ENCODE results near the gene ZCCHC4. TPM values are rescaled to one million over a fixed set of nuclear protein-coding genes. Genes with fewer than 3 reads are reported as not detected.

ZCCHC4 gene
- total and polyA plus RNA-seq, 2 of the 8 experiments (the other 6 are each of a cell fraction or from before 2014, with no cell fraction given): 9.8 to 12.5 TPM

- DNase-seq (ENCODE audit: low read depth in 1 of 2, low spot score in 2 of 2) (no peak), FAIRE-seq (no peak)
- Histone ChIP-seq H2AK5ac (ENCODE audit: low read depth, low read length) (no peak overlapping the region), H3K18ac (ENCODE audit: extremely low read depth, low read length) (no peak overlapping the region), H2BK20ac (ENCODE audit: low read length) (no peak overlapping the region), H4K8ac (ENCODE audit: extremely low read depth, insufficient read depth, low read length) (no peak overlapping the region), H2AFZ (ENCODE audit: low read length) (no peak overlapping the region), H3K36me3 (ENCODE audit: control insufficient read depth in 2 of 4, insufficient read depth in 4 of 4, low read length in 3 of 4) (peaks cover 2 to 65% (median 21%) of the 10 kb centered on the region in 4 experiments; a peak in 7 of 8 replicates), H3K27ac (ENCODE audit: low read depth, low read length) (no peak overlapping the region), H3K79me2 (ENCODE audit: control insufficient read depth in 1 of 2, insufficient read depth in 2 of 2, low read length in 2 of 2) (no peaks in the 10 kb centered on the region), H2BK5ac (ENCODE audit: low read depth, low read length) (no peak overlapping the region), H3K27me3 (replicated peaks in 1 of 4; ENCODE audit: control insufficient read depth in 3 of 4, extremely low read depth in 1 of 4, insufficient read depth in 3 of 4, low read length in 3 of 4) (no peaks in the 10 kb centered on the region), H2BK15ac (ENCODE audit: low read length) (no peak overlapping the region), H3K9me3 (ENCODE audit: insufficient read depth in 2 of 2, low read depth in 1 of 2, low read length in 1 of 2) (no peaks in the 10 kb centered on the region), H3K9ac (replicated peaks in 1 of 4; ENCODE audit: extremely low read depth in 1 of 4, low read depth in 3 of 4, low read length in 3 of 4) (no peak overlapping the region), H3K4ac (replicated peaks; ENCODE audit: insufficient read length, low read depth, low read length) (no peak overlapping the region), H3K4me1 (replicated peaks in 1 of 4; ENCODE audit: control insufficient read depth in 3 of 4, insufficient read depth in 4 of 4, low read length in 3 of 4) (no peaks in the 10 kb centered on the region), H3K4me2 (ENCODE audit: insufficient read depth in 1 of 2, low read depth in 2 of 2, low read length in 2 of 2) (no peak overlapping the region), H4K20me1 (replicated peaks in 1 of 2; ENCODE audit: control insufficient read depth in 1 of 2, insufficient read depth in 2 of 2, low read length in 2 of 2) (peaks cover 0 to 2% of the 10 kb centered on the region in 2 experiments), H3K56ac (replicated peaks; ENCODE audit: insufficient read length, low read depth, low read length) (no peak overlapping the region), H4K91ac (replicated peaks; ENCODE audit: insufficient read length, low read length) (no peak overlapping the region), H2BK120ac (replicated peaks; ENCODE audit: low read depth, low read length) (no peak overlapping the region), H3K79me1 (ENCODE audit: low read depth, low read length) (no peaks in the 10 kb centered on the region; the same call in 1 of the 2 replicates), H3K23me2 (ENCODE audit: low read depth, low read length) (no peaks in the 10 kb centered on the region), H4K5ac (ENCODE audit: insufficient read length, low read depth, low read length) (no peak overlapping the region), H2BK12ac (ENCODE audit: low read depth, low read length) (no peak overlapping the region), H3K14ac (ENCODE audit: insufficient read length) (no peak overlapping the region), H3K4me3 (ENCODE audit: extremely low read depth in 1 of 4, insufficient read depth in 2 of 4, low read depth in 3 of 4, low read length in 4 of 4) (no peak overlapping the region), H3K23ac (ENCODE audit: insufficient read length) (no peak overlapping the region)
- ChIA-PET CTCF (ENCODE audit: partially characterized antibody) (interaction anchor here (0.6 kb wide), 1 partner anchor 128 kb away, joined by 4 read pairs; no protein-coding TSS in a partner anchor), POLR2A (ENCODE audit: partially characterized antibody) (no interaction called here)
- TF ChIP-seq EP300 (IDR thresholded peaks at IDR 0.05; ENCODE audit: borderline replicate concordance in 1 of 2, low read depth in 2 of 2, low read length in 2 of 2) (no peak), E2F6 (IDR thresholded peaks at IDR 0.05) (no peak), BACH1 (IDR thresholded peaks at IDR 0.05; ENCODE audit: low read length) (no peak), ZNF274 (IDR thresholded peaks at IDR 0.05; ENCODE audit: borderline replicate concordance, extremely low read depth, low read length) (no peak), PHF8 (conservative IDR thresholded peaks at IDR 0.05; ENCODE audit: low read depth, low read length) (no peak), CBX5 (IDR thresholded peaks at IDR 0.05; ENCODE audit: low read depth, low read length) (no peak), GTF2F1 (IDR thresholded peaks at IDR 0.05; ENCODE audit: borderline replicate concordance, low read depth, low read length) (no peak), ATF3 (IDR thresholded peaks at IDR 0.05; ENCODE audit: insufficient read depth, low read depth, low read length) (no peak), RNF2 (IDR thresholded peaks at IDR 0.05; ENCODE audit: borderline replicate concordance, low read depth, low read length, missing control alignments, poor library complexity, severe bottlenecking) (no peak), NRF1 (IDR thresholded peaks at IDR 0.05; ENCODE audit: low read depth, low read length) (no peak), SP4 (IDR thresholded peaks at IDR 0.05; ENCODE audit: low read length) (no peak), KDM1A (IDR thresholded peaks at IDR 0.05; ENCODE audit: borderline replicate concordance, low read length) (no peak), TCF12 (IDR thresholded peaks at IDR 0.05; ENCODE audit: low read depth, low read length) (no peak), RFX5 (IDR thresholded peaks at IDR 0.05; ENCODE audit: borderline replicate concordance, low read depth, low read length) (no peak)
Measured at GRCh38 chr4:25403699-25404098, 91.1 kb downstream of the ZCCHC4 start.
